HG03039 (cell line): ENCODE data around the gene ZG16.
"Not testable (repeated sequence)": the region's sequence is repeated elsewhere in the genome, so short reads cannot be mapped to it uniquely, and the experiment has no call there.

Experiments
- ATAC-seq: cut with Tn5 transposase; IDR thresholded peaks from one replicate; pipeline ENCODE4 v1.9.1; 2021; ENCODE audit warnings: mild to moderate bottlenecking, moderate library complexity; ENCODE audit not compliant: unreplicated experiment

Gene ZG16, protein sequence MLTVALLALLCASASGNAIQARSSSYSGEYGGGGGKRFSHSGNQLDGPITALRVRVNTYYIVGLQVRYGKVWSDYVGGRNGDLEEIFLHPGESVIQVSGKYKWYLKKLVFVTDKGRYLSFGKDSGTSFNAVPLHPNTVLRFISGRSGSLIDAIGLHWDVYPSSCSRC

GRCh38 chr16:29777576-29778350, at the start of gene ZG16:
Gene ZG16 (plus strand): TSS chr16:29778256. CDS start chr16:29779267, 1,011 bp downstream.
- no peak for ATAC-seq

DNA sequence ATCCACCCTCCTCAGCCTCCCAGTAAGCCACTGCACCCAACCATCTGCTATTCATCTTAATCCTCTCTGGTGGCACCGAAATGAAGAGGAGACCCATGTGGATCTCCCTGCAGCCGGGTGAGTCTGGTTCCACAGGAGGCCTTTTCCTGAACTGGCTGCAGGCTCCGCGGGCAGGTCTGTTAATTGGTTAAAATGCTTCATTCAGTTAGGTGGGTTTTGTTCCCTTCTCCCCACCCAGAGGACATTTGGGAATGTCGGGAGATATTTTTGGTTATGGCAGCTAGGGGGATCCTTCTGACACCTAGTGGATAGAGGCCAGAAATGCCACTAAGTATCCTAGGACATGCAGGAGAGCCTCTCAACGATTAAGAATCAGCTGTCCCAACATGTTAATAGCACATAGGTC, 48.9 kb upstream of the ZG16 start:
- no peak for ATAC-seq

DNA sequence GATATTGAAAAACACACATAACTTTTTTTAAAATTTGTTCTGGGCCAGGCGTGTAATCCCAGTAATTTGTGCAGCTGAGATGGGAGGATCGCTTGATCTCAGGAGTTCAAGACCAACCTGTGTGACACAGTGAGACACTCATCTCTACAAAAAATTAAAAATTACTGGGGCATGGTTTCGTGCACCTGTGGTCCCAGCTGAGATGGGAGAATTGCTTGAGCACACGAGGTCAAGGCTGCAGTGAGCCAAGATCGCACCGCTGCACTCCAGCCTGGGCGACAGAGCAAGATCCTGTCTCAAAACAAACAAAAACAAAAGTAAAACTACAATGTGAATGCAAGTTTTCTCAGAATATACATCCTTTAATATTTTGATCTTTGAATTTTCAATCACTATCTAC, 47.4 kb upstream of the ZG16 start:
- ATAC-seq, result no peak

- peak; percentile 65 for ATAC-seq
Observed at GRCh38 chr16:29731768-29732601, 46.1 kb upstream of the ZG16 start.

DNA sequence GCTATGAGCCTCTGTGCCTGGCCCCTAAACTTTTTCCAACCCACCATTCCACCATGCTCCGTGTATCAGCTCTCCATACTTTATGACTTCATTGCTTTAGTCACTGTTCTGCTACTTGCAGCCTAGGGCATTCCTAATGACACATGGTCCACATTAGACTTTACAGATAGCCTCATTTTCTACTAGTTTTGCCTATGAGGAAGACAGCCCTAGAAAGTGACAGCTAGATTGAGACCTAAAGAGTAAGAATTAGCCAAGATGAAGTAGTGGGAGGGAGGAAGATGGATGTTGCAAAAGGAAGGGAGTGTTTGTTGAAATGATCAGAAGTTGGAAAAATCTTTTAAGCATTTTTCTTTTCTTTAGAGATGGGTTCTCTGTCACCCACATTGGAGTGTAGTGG, 43.3 kb upstream of the ZG16 start:
- no peak for ATAC-seq

- no peak for ATAC-seq
Observed at GRCh38 chr16:29736112-29736511, 41.9 kb upstream of the ZG16 start.

- ATAC-seq, result no peak
Observed at GRCh38 chr16:29736764-29737163, 41.3 kb upstream of the ZG16 start.

DNA sequence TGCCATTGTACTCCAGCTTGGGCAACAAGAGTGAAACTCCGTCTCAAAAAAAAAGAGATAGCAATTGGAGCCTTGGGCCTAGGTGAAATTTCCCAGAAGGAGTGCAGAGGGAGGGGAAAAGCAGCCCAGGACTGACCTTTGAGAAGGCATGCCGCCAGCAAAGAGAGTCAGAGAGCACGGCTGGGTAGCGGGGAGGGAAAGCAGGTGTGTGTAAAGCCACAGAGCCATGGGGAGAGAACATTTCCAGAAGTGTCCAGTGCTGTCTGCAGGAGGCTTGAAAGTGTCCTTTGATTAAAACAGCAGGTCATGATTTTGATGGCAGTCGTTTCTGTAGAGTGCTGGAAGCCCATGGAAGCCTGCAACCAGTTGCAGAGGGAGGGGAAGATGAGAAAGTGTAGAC, 40.3 kb upstream of the ZG16 start:
- no peak for ATAC-seq

GRCh38 chr16:29738514-29738913, 39.5 kb upstream of the ZG16 start:
- no peak for ATAC-seq

DNA sequence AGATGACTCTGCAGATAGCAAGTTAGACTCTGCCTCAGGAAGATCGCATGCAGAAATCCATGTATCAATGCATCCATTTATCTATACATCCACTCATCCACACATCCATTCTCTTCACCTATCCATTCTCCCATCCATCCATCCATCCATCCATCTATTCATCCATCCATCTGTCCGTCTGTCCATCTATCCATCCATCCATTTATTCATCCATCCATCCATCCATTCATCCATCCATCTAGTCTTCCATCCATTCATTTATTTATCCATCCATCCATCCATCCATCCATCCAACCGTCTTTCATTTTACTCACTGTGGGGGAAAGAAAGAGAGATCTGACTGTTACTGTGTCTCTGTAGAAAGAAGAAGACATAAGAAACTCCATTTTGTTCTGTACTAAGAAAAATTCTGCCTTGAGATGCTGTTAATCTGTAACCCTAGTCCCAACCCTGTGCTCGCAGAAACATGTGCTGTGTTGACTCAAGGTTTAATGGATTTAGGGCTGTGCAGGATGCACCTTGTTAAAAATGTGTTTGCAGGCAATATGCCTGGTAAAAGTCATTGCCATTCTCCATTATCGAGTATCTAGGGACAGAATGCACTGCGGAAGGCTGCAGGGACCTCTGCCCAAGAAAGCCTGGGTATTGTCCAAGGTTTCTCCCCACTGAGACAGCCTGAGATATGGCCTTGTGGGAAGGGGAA, 38.0 kb upstream of the ZG16 start:
- not testable (repeated sequence) for ATAC-seq

DNA sequence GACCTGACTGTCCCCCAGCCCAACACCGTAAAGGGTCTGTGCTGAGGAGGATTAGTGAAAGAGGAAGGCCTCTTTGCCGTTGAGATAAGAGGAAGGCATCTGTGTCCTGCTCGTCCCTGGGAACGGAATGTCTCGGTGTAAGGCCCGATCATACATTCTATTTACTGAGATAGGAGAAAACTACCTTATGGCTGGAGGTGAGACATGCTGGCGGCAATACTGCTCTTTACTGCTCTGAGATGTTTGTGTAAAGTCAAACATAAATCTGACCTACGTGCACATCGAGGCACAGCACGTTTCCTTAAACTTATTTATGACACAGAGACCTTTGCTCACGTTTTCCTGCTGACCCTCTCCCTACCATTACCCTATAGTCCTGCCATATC, 37.4 kb upstream of the ZG16 start:
- not testable (repeated sequence) for ATAC-seq

GRCh38 chr16:29742683-29743275, 35.3 kb upstream of the ZG16 start:
- ATAC-seq, result no peak

GRCh38 chr16:29743475-29743826, 34.6 kb upstream of the ZG16 start:
- ATAC-seq, result no peak

DNA sequence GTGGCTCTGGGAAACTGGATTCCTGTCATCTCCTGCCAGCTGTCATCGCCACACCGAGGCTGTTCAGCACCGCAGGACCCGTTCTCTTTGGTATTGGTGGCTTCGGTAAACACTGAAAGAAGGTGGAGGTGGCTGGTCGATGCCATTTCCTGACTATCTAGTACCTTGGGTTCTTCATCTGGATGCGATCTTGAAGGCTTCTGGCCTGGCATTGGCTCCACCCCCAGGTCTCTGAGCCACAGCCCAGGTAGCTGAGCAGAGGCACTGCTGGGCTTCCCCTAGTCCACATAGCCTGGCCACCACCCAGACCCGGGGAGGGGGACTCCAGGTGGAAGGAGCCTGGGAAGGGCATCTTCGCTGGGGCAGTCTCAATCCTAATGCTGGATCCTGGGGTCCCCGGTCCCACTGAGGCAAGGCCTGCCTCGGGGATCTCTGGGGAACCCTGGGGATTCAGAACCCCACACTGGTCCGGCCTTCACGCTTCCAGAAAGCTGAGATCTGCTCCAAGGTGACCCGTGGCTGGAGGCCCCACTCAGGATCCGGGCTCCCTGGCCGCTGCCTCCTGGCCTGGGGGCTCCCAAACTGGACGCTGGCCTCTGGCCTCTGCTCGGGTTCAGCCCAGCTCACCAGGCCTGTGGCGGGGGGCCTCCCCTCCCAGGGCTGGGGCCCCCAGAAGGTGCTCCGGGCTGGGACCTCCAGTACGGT, 34.1 kb upstream of the ZG16 start:
- no peak for ATAC-seq

GRCh38 chr16:29744541-29745101, 33.4 kb upstream of the ZG16 start:
- ATAC-seq, result no peak

DNA sequence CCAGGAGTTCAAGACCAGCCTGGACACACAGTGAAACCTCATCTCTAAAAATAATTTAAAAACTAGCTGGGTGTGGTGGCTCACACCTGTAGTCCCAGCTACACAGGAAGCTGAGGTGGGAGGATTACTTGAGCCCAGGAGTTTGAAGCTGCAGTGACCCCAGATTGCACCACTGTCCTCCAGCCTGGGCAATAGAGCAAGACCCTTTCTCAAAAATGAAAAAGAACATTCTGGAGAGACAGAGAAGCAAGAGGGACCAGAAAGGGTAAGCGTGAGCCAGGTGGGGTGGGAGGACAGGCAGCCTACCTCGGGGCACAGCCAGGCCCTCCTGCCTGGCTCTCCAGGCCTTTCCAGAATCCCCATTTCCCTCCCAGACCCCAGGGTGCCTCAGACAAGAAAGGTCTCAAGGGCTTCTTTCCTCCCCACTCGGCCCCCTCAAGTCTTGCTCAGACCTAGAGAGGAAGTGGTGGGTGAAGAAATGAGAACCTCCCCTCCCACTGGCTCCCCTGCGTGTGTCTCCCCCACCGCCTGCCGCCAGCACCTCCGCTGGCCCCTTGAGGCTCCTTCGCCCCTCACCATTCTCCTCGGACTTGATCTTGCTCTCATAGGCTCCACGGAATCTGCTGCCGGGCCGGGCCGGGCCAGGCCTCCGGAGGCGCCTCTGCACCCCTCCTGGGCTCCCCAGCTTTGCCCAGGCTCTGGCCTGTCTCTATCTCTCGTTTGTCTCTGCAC, 32.8 kb upstream of the ZG16 start:
- ATAC-seq, result peak; percentile 24

- peak; percentile 71 for ATAC-seq
Observed at GRCh38 chr16:29745853-29746345, 32.2 kb upstream of the ZG16 start, which contains the start of gene C16orf54. Gene C16orf54 (minus strand): TSS chr16:29745990. CDS start chr16:29744951, 1,039 bp downstream.

DNA sequence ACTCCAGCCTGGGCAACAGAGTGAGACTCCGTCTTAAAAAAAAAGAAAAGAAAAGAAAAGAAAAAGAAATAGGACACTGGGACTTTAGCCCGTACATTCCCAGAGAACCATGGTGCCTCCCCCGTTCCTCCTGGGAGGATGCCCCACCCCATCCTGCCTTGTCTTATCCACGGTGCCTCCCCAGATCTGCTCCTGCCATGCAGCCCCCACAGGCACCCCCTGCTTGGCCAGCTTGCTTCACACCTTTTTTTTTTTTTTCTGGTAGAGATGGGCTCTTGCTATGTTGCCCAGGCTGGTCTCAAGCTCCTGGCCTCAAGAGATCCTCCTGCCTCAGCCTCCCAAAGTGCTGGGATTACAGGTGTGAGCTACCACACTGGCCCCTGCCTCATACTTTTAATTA, 31.5 kb upstream of the ZG16 start:
- not testable (repeated sequence) for ATAC-seq
